Colon (tissue), 2 donors: ENCODE results near the gene EIF3I.

ENCODE experiments used
- FAIRE-seq: peaks from 2 replicates; lab custom pipeline; 2012; peaks lifted over from hg19 to GRCh38; lab: Jason Lieb, UNC
- donor health status: control.
- donor health status: control.

The EIF3I gene

GRCh38 chr1:32221980-32222755, at the start of gene EIF3I, which contains the start of gene TMEM234:
EIF3I (plus strand) TSS chr1:32222407; CDS start chr1:32222442, 35 bp downstream.
TMEM234 (minus strand) TSS chr1:32222353; CDS start chr1:32222322, 31 bp downstream.
- no peak for FAIRE-seq

- FAIRE-seq = no peak
Measured at GRCh38 chr1:32172621-32173245, 49.5 kb upstream of the EIF3I start.

GRCh38 chr1:32178380-32179192, 43.6 kb upstream of the EIF3I start:
- FAIRE-seq = no peak

- no peak for FAIRE-seq
Measured at GRCh38 chr1:32179193-32179442, 43.1 kb upstream of the EIF3I start.

GRCh38 chr1:32179443-32180185, 42.6 kb upstream of the EIF3I start, which contains the start of gene TXLNA:
TXLNA (plus strand) TSS chr1:32179675; CDS start chr1:32180346, 671 bp downstream.
- FAIRE-seq = no peak

GRCh38 chr1:32180186-32181060, 41.8 kb upstream of the EIF3I start:
- FAIRE-seq = no peak

GRCh38 chr1:32181065-32181464, 41.1 kb upstream of the EIF3I start:
- FAIRE-seq = no peak

GRCh38 chr1:32181563-32181962, 40.6 kb upstream of the EIF3I start:
- no peak for FAIRE-seq

- no peak for FAIRE-seq
Measured at GRCh38 chr1:32182060-32182459, 40.1 kb upstream of the EIF3I start.

GRCh38 chr1:32184650-32185049, 37.6 kb upstream of the EIF3I start:
- FAIRE-seq = no peak

- no peak for FAIRE-seq
Measured at GRCh38 chr1:32186077-32186476, 36.1 kb upstream of the EIF3I start.

- FAIRE-seq = no peak
Measured at GRCh38 chr1:32186491-32186890, 35.7 kb upstream of the EIF3I start.

- no peak for FAIRE-seq
Measured at GRCh38 chr1:32187850-32188249, 34.4 kb upstream of the EIF3I start.

GRCh38 chr1:32192220-32192948, 29.8 kb upstream of the EIF3I start:
- FAIRE-seq = no peak

GRCh38 chr1:32194984-32195383, 27.2 kb upstream of the EIF3I start:
- no peak for FAIRE-seq

GRCh38 chr1:32195531-32195930, 26.7 kb upstream of the EIF3I start:
- FAIRE-seq = no peak

GRCh38 chr1:32195972-32196823, 26.0 kb upstream of the EIF3I start:
- FAIRE-seq = no peak

- no peak for FAIRE-seq
Measured at GRCh38 chr1:32197074-32197473, 25.1 kb upstream of the EIF3I start.

GRCh38 chr1:32197837-32198236, 24.4 kb upstream of the EIF3I start:
- no peak for FAIRE-seq
